GM12875 (cell line): ENCODE results near the gene LBX1.

Experiments
- H3K4me3 ChIP-seq: one replicate; pipeline ENCODE4 v1.5.1; 2011; ENCODE audit warnings: low read depth, low read length, control low read depth
- CTCF ChIP-seq: IDR thresholded peaks from 2 replicates; pipeline ENCODE4 v1.5.1; 2011; ENCODE audit warnings: low read depth, mild to moderate bottlenecking, control low read depth, inconsistent platforms, low read length, moderate library complexity, borderline replicate concordance; ENCODE audit not compliant: insufficient read depth

LBX1 gene

DNA sequence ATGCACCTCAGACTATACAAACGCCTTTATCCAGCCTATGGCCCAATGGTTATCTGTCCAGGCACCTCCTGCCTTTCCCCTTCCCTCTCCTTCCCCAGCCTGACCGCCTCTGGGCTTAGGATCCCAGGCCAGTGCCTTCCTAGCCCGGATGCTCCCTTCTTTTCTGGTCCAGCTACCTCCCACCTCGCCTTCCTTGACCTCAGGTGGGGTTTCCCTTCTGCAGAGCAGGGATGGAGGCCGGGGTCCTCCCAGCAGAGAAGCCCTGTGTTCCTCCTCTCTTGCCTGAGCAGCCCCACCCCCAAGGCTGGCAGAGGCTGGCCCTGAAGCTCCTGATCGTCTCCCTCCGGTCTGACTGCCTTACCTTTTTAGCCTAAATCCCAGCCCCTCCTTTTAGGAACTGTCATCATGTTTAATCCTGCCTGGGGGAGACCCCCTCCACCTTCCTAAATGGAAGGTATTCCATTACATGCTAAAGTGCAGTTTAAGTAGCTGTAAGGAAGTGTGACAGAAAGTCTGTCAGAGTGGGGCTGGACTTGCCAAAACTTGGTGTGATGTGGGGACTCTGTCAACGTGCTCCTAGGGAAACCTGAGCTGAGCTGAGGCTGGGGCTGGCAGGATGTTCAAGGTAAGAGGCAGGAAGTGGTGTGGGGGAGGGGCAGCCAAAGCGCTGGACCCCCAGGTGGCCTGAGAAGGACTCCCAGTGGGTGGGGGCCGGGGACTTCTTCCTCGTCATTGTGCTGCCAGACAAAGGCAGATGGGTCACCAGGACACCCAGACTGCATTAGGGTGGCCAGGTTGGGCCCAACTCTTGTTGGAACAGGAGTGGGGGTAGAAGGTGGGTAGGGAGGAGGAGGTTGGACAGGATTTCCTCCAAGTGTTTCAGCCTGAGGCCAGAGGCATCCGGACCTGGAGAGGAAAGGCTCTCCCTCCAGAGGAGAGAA is 39.5 kb downstream of the LBX1 start:
- TF ChIP-seq CTCF, result no peak
- no peak overlapping the region for H3K4me3 ChIP-seq

GRCh38 chr10:101188942-101189341 is 40.3 kb downstream of the LBX1 start:
- TF ChIP-seq CTCF, result no peak
- no peak overlapping the region for H3K4me3 ChIP-seq

DNA sequence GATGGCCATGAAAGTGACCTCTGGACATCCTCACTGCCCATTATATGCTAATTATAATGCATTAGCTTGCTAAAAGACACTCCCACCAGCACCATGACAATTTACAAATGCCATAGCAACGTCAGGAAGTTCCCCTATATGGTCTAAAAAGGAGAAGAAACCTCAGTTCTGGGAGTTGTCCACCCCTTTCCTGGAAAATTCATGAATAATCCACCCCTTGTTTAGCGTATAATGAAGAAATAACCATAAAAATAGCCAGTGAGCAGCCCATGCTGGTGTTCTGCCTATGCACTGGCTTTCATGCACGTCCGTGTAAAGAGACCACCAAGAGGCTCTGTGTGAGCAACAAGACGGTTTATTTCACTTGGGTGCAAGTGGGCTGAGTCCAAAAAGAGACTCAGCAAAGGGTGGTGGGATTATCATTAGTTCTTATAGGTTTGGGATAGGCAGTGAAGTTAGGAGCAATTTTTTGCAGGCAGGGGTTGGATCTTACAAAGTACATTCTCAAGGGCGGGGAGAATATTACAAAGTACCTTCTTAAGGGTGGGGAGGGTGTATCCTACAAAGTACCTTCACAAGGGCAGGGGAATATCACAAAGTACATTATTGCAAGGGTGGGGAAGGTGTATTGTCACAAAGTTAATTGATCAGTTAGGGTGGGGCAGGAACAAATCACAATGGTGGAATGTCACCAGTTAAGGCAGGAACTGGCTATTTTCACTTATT is 45.6 kb downstream of the LBX1 start:
- TF ChIP-seq CTCF, result no peak
- no peak overlapping the region for H3K4me3 ChIP-seq

GRCh38 chr10:101182936-101183335 is 46.3 kb downstream of the LBX1 start:
- no peak for TF ChIP-seq CTCF
- no peak overlapping the region for H3K4me3 ChIP-seq
